SKM-1 treated with dmso at 0.1 percent for 144 hours (cell line): ENCODE results near the gene TXNDC5.
"Not testable (repeated sequence)": the region's sequence is repeated elsewhere in the genome, so short reads cannot be mapped to it uniquely, and the experiment has no call there.

Source experiments
- DNase-seq: peaks from one replicate; lab custom pipeline; 2025; ENCODE audit not compliant: unreplicated experiment; lab: John Stamatoyannopoulos, UW

Gene TXNDC5

GRCh38 chr6:7897461-7898192, 13.0 kb downstream of the TXNDC5 start:
- no peak for DNase-seq

- DNase-seq: no peak
Observed at GRCh38 chr6:7896465-7896987, 14.1 kb downstream of the TXNDC5 start.

DNA sequence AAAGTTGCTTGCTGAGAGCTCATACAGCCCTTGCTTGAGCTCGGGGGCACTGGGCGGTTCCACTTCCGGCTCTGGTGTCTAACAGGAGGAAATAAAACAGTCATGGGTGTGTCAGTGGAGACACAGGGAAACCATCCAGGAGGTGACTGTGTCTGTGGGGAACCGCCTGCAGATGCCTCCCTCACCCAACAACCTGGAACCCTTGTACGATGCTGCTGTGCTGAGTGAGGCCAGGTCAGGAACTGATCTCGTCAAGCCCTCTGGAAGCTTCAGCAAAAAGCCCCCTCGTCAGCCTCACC, 15.5 kb downstream of the TXNDC5 start:
- no peak for DNase-seq

GRCh38 chr6:7894262-7895124, 16.1 kb downstream of the TXNDC5 start:
- DNase-seq: no peak

DNA sequence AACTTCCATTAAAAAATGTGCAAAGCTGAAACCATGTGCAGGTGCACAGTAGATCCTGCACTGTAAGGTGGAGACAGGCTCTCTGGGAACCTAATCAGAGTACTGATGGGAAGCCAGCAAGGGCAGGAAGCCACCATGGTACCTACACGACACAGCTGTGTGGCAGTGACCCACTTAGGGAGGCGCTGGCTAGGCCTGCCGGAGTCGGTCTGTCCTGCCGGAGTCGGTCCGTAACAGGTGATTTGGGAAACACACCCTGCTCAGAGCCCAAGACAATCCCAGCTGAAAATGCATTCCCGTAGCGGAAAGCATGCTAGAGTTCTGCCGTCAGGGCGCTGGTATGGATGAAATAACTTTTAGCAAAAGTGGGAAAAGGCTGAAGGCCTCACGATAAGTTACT, 17.2 kb downstream of the TXNDC5 start:
- DNase-seq: no peak

GRCh38 chr6:7892367-7892766, 18.2 kb downstream of the TXNDC5 start:
- not testable (repeated sequence) for DNase-seq

GRCh38 chr6:7891078-7891872, 19.3 kb downstream of the TXNDC5 start:
- no peak for DNase-seq

- no peak for DNase-seq
Observed at GRCh38 chr6:7888587-7889357, 21.8 kb downstream of the TXNDC5 start.

DNA sequence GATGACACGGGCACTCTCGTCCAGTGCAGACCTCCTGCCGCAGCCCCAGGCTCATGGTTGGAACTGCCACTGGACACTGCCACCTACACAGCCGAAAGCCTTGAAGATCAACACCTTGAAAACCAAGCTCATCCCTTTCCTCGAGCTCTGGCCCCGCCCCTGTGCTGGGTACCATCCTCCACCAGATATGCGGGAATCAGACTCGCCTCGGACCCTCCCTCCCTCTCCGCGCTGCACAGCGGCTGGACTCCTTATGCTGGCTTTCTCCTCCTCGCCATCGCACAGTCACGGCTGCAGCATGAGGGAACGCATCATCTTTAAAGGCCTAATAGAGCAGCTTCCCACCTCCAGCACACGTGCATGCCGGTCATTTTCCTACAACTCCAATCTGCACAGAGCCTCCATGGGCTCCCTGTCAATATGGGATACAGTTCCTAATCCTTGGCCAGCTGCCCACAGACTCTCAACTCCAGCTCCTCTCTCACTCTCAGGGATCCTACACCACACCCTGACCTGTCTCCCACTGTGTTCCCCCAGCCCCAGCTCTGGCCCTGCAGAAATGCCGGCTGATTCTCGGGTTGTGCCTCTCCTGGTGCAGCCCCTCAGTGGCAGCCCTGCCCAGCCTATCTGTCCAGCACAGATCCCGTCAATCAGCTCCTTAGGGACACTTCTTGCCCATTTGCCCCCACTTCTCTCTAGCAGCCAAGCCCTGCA, 23.2 kb downstream of the TXNDC5 start:
- DNase-seq: no peak

- DNase-seq: no peak
Observed at GRCh38 chr6:7886132-7886531, 24.5 kb downstream of the TXNDC5 start.

GRCh38 chr6:7883381-7883780, 27.2 kb downstream of the TXNDC5 start:
- no peak for DNase-seq

DNA sequence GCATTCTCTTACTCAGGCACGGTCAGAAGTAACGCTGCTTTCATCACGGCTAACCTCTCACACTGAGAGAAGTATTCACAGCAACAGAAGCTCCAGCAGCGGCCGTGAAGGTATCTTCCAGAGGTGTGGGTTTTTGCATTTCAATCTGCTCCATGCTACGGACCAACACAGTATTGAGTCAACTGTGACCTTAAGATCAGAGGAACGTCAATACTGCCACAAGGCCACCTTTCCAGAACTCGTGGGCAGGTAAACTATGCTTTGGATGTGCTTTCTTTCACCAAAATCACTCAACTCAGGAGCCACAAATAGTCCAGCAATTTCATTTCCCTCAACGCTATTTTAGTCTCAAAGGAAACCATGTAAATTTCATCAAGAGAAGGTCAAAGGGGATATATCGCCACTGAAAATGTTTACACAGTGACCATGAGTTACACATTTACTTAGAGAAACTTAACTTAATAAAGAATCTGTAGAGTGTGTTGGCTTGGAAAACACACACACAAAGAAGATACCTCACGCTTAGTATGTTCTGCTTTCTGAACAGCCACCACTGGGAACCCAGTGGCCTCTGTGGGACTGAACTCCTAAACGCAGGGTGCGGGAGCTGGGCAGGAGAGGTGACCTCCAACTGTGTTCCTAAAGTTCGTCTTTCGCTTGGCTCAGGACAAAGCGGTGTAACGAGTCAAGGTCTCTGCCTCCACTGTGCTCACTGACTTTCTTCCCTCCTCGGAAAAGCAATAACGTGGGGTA, 27.9 kb downstream of the TXNDC5 start:
- no peak for DNase-seq

- DNase-seq: no peak
Observed at GRCh38 chr6:7881765-7882500, 28.7 kb downstream of the TXNDC5 start.

GRCh38 chr6:7880718-7881107, 29.9 kb downstream of the TXNDC5 start:
- DNase-seq: no peak

DNA sequence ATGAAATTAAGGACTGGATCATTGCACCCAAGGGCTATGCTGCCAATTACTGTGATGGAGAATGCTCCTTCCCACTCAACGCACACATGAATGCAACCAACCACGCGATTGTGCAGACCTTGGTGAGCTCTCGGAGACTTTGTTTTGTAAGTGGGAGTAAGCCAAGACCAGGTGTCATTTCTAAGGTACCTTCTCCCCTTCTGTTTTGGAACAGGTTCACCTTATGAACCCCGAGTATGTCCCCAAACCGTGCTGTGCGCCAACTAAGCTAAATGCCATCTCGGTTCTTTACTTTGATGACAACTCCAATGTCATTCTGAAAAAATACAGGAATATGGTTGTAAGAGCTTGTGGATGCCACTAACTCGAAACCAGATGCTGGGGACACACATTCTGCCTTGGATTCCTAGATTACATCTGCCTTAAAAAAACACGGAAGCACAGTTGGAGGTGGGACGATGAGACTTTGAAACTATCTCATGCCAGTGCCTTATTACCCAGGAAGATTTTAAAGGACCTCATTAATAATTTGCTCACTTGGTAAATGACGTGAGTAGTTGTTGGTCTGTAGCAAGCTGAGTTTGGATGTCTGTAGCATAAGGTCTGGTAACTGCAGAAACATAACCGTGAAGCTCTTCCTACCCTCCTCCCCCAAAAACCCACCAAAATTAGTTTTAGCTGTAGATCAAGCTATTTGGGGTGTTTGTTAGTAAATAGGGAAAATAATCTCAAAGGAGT, 30.4 kb downstream of the TXNDC5 start:
- DNase-seq: no peak

GRCh38 chr6:7879579-7879978, 31.0 kb downstream of the TXNDC5 start:
- DNase-seq: no peak

DNA sequence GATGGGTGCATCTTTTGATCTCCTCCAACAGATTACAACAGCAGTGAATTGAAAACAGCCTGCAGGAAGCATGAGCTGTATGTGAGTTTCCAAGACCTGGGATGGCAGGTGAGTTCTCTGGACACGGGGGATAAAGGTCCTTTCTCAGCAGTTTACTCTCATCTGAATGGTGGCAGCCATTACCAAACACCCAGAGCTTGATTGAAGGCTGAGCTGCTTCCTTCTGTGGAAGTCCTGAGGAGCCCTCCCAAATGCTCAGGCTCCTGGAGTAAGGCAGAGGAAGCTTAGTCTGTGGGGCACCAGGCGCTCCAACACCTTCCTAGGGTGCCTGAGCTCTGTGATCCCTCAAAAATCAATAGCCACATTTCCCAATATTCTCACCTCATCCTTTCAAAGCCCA, 31.5 kb downstream of the TXNDC5 start:
- DNase-seq: no peak

GRCh38 chr6:7878401-7878964, 32.1 kb downstream of the TXNDC5 start:
- DNase-seq: no peak
